A673 (cell line): ENCODE results near the gene ATPAF2.

ENCODE experiments used
- CTCF ChIP-seq: fragments of 300-800, 200-600 bp; sonication (generic); conservative IDR thresholded peaks from 2 replicates; pipeline ENCODE4 v1.5.1; 2017; ENCODE audit warnings: low read depth, mild to moderate bottlenecking, antibody characterized with exemption, low read length, moderate library complexity, mixed read lengths
- EZH2 ChIP-seq: fragments of 200-600 bp; sonication (generic); IDR thresholded peaks from 2 replicates; pipeline ENCODE4 v1.6.1; 2017; ENCODE audit warnings: borderline replicate concordance, low read depth, mild to moderate bottlenecking, mixed read lengths, antibody characterized with exemption, low read length; ENCODE audit not compliant: poor library complexity, severe bottlenecking

- TF ChIP-seq CTCF, result no peak
- TF ChIP-seq EZH2, result no peak
These were observed 68.1 kb downstream of the ATPAF2 start for GRCh38 chr17:17970699-17971430.
